ENCODE results near the gene IFI27L2. TPM values are rescaled to one million over a fixed set of nuclear protein-coding genes. Genes with fewer than 3 reads are reported as not detected.

The IFI27L2 gene
- total and polyA plus RNA-seq, 4 donors = 1.7 to 7.2 (median 6.1) TPM

DNA sequence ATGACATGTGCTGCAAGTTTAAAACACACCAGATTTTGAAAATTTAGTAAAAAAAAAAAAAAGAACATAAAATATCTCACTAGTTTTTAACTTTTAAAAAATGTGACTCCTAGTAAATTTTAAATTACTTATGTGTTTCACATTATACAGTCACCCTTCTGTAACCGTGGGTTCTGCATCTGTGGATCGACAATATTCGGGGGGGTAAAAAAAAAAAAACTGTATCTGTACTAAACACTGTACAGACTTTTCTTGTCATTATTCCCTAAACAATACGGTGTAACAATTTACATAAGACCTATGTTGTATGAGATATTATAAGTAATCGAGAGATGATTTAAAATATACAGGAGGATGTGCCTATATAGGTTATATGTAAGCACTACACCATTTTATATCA, 51.6 kb downstream of the IFI27L2 start (continued):
- TF ChIP-seq, protein P1, sequence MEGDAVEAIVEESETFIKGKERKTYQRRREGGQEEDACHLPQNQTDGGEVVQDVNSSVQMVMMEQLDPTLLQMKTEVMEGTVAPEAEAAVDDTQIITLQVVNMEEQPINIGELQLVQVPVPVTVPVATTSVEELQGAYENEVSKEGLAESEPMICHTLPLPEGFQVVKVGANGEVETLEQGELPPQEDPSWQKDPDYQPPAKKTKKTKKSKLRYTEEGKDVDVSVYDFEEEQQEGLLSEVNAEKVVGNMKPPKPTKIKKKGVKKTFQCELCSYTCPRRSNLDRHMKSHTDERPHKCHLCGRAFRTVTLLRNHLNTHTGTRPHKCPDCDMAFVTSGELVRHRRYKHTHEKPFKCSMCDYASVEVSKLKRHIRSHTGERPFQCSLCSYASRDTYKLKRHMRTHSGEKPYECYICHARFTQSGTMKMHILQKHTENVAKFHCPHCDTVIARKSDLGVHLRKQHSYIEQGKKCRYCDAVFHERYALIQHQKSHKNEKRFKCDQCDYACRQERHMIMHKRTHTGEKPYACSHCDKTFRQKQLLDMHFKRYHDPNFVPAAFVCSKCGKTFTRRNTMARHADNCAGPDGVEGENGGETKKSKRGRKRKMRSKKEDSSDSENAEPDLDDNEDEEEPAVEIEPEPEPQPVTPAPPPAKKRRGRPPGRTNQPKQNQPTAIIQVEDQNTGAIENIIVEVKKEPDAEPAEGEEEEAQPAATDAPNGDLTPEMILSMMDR (IDR thresholded peaks at IDR 0.05; ENCODE audit: low read depth, low read length, missing input control) = no peak
- no peak for TF ChIP-seq FOXA2 (IDR thresholded peaks at IDR 0.05)
- no peak for TF ChIP-seq RAD21 (IDR thresholded peaks at IDR 0.05)
- no peak for TF ChIP-seq NR2F2 (IDR thresholded peaks at IDR 0.05)
- TF ChIP-seq, protein P2, sequence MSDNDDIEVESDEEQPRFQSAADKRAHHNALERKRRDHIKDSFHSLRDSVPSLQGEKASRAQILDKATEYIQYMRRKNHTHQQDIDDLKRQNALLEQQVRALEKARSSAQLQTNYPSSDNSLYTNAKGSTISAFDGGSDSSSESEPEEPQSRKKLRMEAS (IDR thresholded peaks at IDR 0.05) = no peak
- TF ChIP-seq HNF4A (conservative IDR thresholded peaks at IDR 0.05) = no peak

Other genes starting within 250 kb of the IFI27L2 start
- gene FAM181A, start 202.3 kb downstream of the IFI27L2 start, total RNA-seq = not detected
- gene FAM181A, start 202.3 kb downstream of the IFI27L2 start, polyA plus RNA-seq = not detected
- gene ASB2, start 153.0 kb downstream of the IFI27L2 start, total RNA-seq = under 1 TPM; 0.50 to 0.56 TPM
- gene ASB2, start 153.0 kb downstream of the IFI27L2 start, polyA plus RNA-seq = under 1 TPM; 0.18 to 0.27 TPM
- not detected for gene CCDC197, start 132.3 kb downstream of the IFI27L2 start, total RNA-seq
- not detected for gene CCDC197, start 132.3 kb downstream of the IFI27L2 start, polyA plus RNA-seq
- under 1 TPM; 0.28 to 0.92 TPM for gene OTUB2, start 103.3 kb downstream of the IFI27L2 start, total RNA-seq
- gene OTUB2, start 103.3 kb downstream of the IFI27L2 start, polyA plus RNA-seq = under 1 TPM; 0.62 to 0.64 TPM
- 10 to 100 TPM; 33.8 to 53.2 TPM for gene DDX24, start 48.4 kb downstream of the IFI27L2 start, total RNA-seq
- 10 to 100 TPM; 42.5 to 59.7 TPM for gene DDX24, start 48.4 kb downstream of the IFI27L2 start, polyA plus RNA-seq
- 1 to 10 TPM; 3.7 to 4.4 TPM for gene IFI27L1, start 48.3 kb downstream of the IFI27L2 start, total RNA-seq
- 1 to 10 TPM; 6.8 to 8.1 TPM for gene IFI27L1, start 48.3 kb downstream of the IFI27L2 start, polyA plus RNA-seq
- 10 to 100 TPM; 12.7 to 25.8 TPM for gene IFI27, start 18.9 kb downstream of the IFI27L2 start, total RNA-seq
- gene IFI27, start 18.9 kb downstream of the IFI27L2 start, polyA plus RNA-seq = 100 to 1,000 TPM in 1 of 2 donors, 10 to 100 TPM in 1; 58.6 to 170 TPM
- 1 to 10 TPM in 1 of 2 donors, under 1 TPM in 1; 0.67 to 1.3 TPM for gene PPP4R4, start 44.7 kb upstream of the IFI27L2 start, total RNA-seq
- 1 to 10 TPM in 1 of 2 donors, under 1 TPM in 1; 0.52 to 2.4 TPM for gene PPP4R4, start 44.7 kb upstream of the IFI27L2 start, polyA plus RNA-seq
- 100 to 1,000 TPM; 105 to 256 TPM for gene SERPINA10, start 163.7 kb upstream of the IFI27L2 start, total RNA-seq
- gene SERPINA10, start 163.7 kb upstream of the IFI27L2 start, polyA plus RNA-seq = 100 to 1,000 TPM; 131 to 363 TPM
- 100 to 1,000 TPM; 188 to 330 TPM for gene SERPINA6, start 193.7 kb upstream of the IFI27L2 start, total RNA-seq
- gene SERPINA6, start 193.7 kb upstream of the IFI27L2 start, polyA plus RNA-seq = 100 to 1,000 TPM; 327 to 357 TPM
- not detected for gene SERPINA2, start 237.1 kb upstream of the IFI27L2 start, total RNA-seq
- not detected for gene SERPINA2, start 237.1 kb upstream of the IFI27L2 start, polyA plus RNA-seq